HG02642 (cell line): Measurements from ENCODE around the gene TMEM273.

Experiments
- ATAC-seq: cut with Tn5 transposase; IDR thresholded peaks from one replicate; pipeline ENCODE4 v1.9.1; 2021; ENCODE audit warnings: mild to moderate bottlenecking; ENCODE audit not compliant: unreplicated experiment, poor library complexity

Gene TMEM273

GRCh38 chr10:49120911-49121310 is 67.3 kb downstream of the TMEM273 start:
- no peak for ATAC-seq

GRCh38 chr10:49119746-49120145 is 68.4 kb downstream of the TMEM273 start:
- ATAC-seq = no peak

- no peak for ATAC-seq
Measured at GRCh38 chr10:49118430-49119074, 69.6 kb downstream of the TMEM273 start.

- ATAC-seq = no peak
Measured at GRCh38 chr10:49117376-49118070, 70.7 kb downstream of the TMEM273 start.

GRCh38 chr10:49116509-49117375 is 71.4 kb downstream of the TMEM273 start:
- no peak for ATAC-seq

- no peak for ATAC-seq
Measured at GRCh38 chr10:49115796-49116508, 72.2 kb downstream of the TMEM273 start.

GRCh38 chr10:49115015-49115795 is 73.0 kb downstream of the TMEM273 start, which contains the start of gene VSTM4:
VSTM4 (minus strand) TSS chr10:49115522; CDS start chr10:49115485, 37 bp downstream.
- ATAC-seq = no peak

GRCh38 chr10:49114718-49115014 is 73.5 kb downstream of the TMEM273 start:
- no peak for ATAC-seq

GRCh38 chr10:49113741-49114141 is 74.5 kb downstream of the TMEM273 start:
- ATAC-seq = no peak

- no peak for ATAC-seq
Measured at GRCh38 chr10:49112851-49113250, 75.3 kb downstream of the TMEM273 start.

- no peak for ATAC-seq
Measured at GRCh38 chr10:49112098-49112497, 76.1 kb downstream of the TMEM273 start.

- no peak for ATAC-seq
Measured at GRCh38 chr10:49111320-49111698, 76.9 kb downstream of the TMEM273 start.

GRCh38 chr10:49110684-49111319 is 77.4 kb downstream of the TMEM273 start:
- no peak for ATAC-seq

GRCh38 chr10:49109669-49110340 is 78.4 kb downstream of the TMEM273 start:
- no peak for ATAC-seq

- ATAC-seq = no peak
Measured at GRCh38 chr10:49108656-49109055, 79.5 kb downstream of the TMEM273 start.

- no peak for ATAC-seq
Measured at GRCh38 chr10:49107887-49108267, 80.3 kb downstream of the TMEM273 start.

GRCh38 chr10:49107111-49107886 is 80.9 kb downstream of the TMEM273 start:
- no peak for ATAC-seq

GRCh38 chr10:49106451-49106850 is 81.7 kb downstream of the TMEM273 start:
- ATAC-seq = no peak
